ENCODE results near the gene CDK13.

CDK13 gene

GRCh38 chr7:39921506-39922175 is 28.4 kb upstream of the CDK13 start:
- Histone ChIP-seq H3K27me3 (ENCODE audit: low read depth, low read length) (no peaks in the 10 kb centered on the region), H3K4me3 (ENCODE audit: low read length) (no peak overlapping the region), H4K20me1 (ENCODE audit: insufficient read depth, low read length) (no peaks in the 10 kb centered on the region), H3K27ac (ENCODE audit: low read length) (no peak overlapping the region), H3K79me2 (ENCODE audit: low read length) (no peaks in the 10 kb centered on the region), H3K4me1 (ENCODE audit: low read length) (no peaks in the 10 kb centered on the region), H3K4me2 (ENCODE audit: low read length) (no peak overlapping the region), H3K9ac (ENCODE audit: low read length) (no peak overlapping the region), H3K9me3 (ENCODE audit: insufficient read depth, low read length) (no peaks in the 10 kb centered on the region), H3K36me3 (replicated peaks; ENCODE audit: low read depth, low read length) (no peaks in the 10 kb centered on the region), H2AFZ (ENCODE audit: low read depth, low read length) (no peak overlapping the region)
- TF ChIP-seq CTCF (IDR thresholded peaks at IDR 0.05; ENCODE audit: low read depth, low read length), result no peak
- no peak for TF ChIP-seq EZH2phosphoT487 (IDR thresholded peaks at IDR 0.05; ENCODE audit: low read depth)

- Histone ChIP-seq H4K20me1 (ENCODE audit: insufficient read depth, low read length) (no peaks in the 10 kb centered on the region), H3K79me2 (ENCODE audit: low read length) (no peaks in the 10 kb centered on the region), H3K27me3 (ENCODE audit: low read depth, low read length) (no peaks in the 10 kb centered on the region), H3K36me3 (replicated peaks; ENCODE audit: low read depth, low read length) (no peaks in the 10 kb centered on the region), H3K4me3 (ENCODE audit: low read length) (no peak overlapping the region), H2AFZ (ENCODE audit: low read depth, low read length) (no peak overlapping the region), H3K4me1 (ENCODE audit: low read length) (no peaks in the 10 kb centered on the region), H3K4me2 (ENCODE audit: low read length) (no peak overlapping the region), H3K27ac (ENCODE audit: low read length) (no peak overlapping the region), H3K9ac (ENCODE audit: low read length) (no peak overlapping the region), H3K9me3 (ENCODE audit: insufficient read depth, low read length) (no peaks in the 10 kb centered on the region)
- no peak for TF ChIP-seq EZH2phosphoT487 (IDR thresholded peaks at IDR 0.05; ENCODE audit: low read depth)
- no peak for TF ChIP-seq CTCF (IDR thresholded peaks at IDR 0.05; ENCODE audit: low read depth, low read length)
Measured at GRCh38 chr7:39922580-39922979, 27.5 kb upstream of the CDK13 start.

GRCh38 chr7:39923091-39923490 is 27.0 kb upstream of the CDK13 start:
- TF ChIP-seq EZH2phosphoT487 (IDR thresholded peaks at IDR 0.05; ENCODE audit: low read depth) (no peak), CTCF (IDR thresholded peaks at IDR 0.05; ENCODE audit: low read depth, low read length) (no peak)
- Histone ChIP-seq H3K4me2 (ENCODE audit: low read length) (no peak overlapping the region), H3K79me2 (ENCODE audit: low read length) (no peaks in the 10 kb centered on the region), H3K27me3 (ENCODE audit: low read depth, low read length) (no peaks in the 10 kb centered on the region), H3K9me3 (ENCODE audit: insufficient read depth, low read length) (no peaks in the 10 kb centered on the region), H3K4me1 (ENCODE audit: low read length) (no peaks in the 10 kb centered on the region), H2AFZ (ENCODE audit: low read depth, low read length) (no peak overlapping the region), H3K36me3 (replicated peaks; ENCODE audit: low read depth, low read length) (no peaks in the 10 kb centered on the region), H3K9ac (ENCODE audit: low read length) (no peak overlapping the region), H3K4me3 (ENCODE audit: low read length) (no peak overlapping the region), H3K27ac (ENCODE audit: low read length) (no peak overlapping the region), H4K20me1 (ENCODE audit: insufficient read depth, low read length) (no peaks in the 10 kb centered on the region)

GRCh38 chr7:39924122-39924521 is 25.9 kb upstream of the CDK13 start:
- no peak overlapping the region for H2AFZ ChIP-seq (ENCODE audit: low read depth, low read length)
- H3K36me3 ChIP-seq (replicated peaks; ENCODE audit: low read depth, low read length), result no peaks in the 10 kb centered on the region
- H3K9ac ChIP-seq (ENCODE audit: low read length), result no peak overlapping the region
- no peak overlapping the region for H3K27ac ChIP-seq (ENCODE audit: low read length)
- H3K9me3 ChIP-seq (ENCODE audit: insufficient read depth, low read length), result no peaks in the 10 kb centered on the region
- no peaks in the 10 kb centered on the region for H3K4me1 ChIP-seq (ENCODE audit: low read length)
- H3K4me3 ChIP-seq (ENCODE audit: low read length), result no peak overlapping the region
- no peaks in the 10 kb centered on the region for H3K27me3 ChIP-seq (ENCODE audit: low read depth, low read length)
- no peaks in the 10 kb centered on the region for H4K20me1 ChIP-seq (ENCODE audit: insufficient read depth, low read length)
- TF ChIP-seq CTCF (IDR thresholded peaks at IDR 0.05; ENCODE audit: low read depth, low read length), result no peak
- TF ChIP-seq EZH2phosphoT487 (IDR thresholded peaks at IDR 0.05; ENCODE audit: low read depth), result no peak
- no peak overlapping the region for H3K4me2 ChIP-seq (ENCODE audit: low read length)
- H3K79me2 ChIP-seq (ENCODE audit: low read length), result no peaks in the 10 kb centered on the region

All from OCI-LY3 (cell line).